Measurements from ENCODE around the gene OR4F15. TPM values are rescaled to one million over a fixed set of nuclear protein-coding genes. Genes with fewer than 3 reads are reported as not detected.

Gene OR4F15
- total RNA-seq, 1 experiment from 2014 or later = not detected

DNA sequence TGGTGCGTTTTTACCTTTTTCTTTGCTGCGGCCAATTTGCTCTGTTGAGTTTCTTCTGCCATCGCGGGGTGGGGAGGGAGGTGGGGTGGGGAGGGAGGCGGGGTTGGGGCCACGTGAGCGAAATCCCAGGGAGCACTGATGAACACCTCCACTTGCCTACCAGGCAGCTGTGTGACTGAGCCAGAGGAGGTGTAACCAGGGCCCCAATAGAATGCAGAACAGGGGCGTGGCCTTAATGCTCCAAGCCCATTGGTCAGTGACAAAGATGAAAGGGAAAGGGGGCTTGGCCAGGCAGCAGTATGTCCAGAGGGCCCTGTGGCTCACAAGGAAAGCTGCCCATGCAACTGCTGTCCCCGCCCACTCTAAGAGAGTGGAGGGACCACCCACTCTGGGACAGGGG, 30.1 kb upstream of the OR4F15 start:
- ChIA-PET POLR2A (no interaction called here), RAD21 (ENCODE audit: low non-redundant PET in 1 of 2, low total read pairs in 2 of 2, uncharacterized antibody in 2 of 2, unreplicated experiment in 2 of 2) (no interaction called here), CTCF (no interaction called here)
- Histone ChIP-seq H3K9me2 (ENCODE audit: insufficient read depth) (no peaks in the 10 kb centered on the region), H3K27me3 (ENCODE audit: insufficient read depth, low read length) (peaks cover 12% of the 10 kb centered on the region), H3K9ac (ENCODE audit: low read length) (no peak overlapping the region), H3K4me2 (ENCODE audit: low read length) (no peak overlapping the region), H3K9me3 (ENCODE audit: control insufficient read depth in 1 of 2, insufficient read depth in 1 of 2, low read depth in 1 of 2, low read length in 2 of 2) (no peaks in the 10 kb centered on the region), H2AFZ (ENCODE audit: low read depth, low read length, poor library complexity, severe bottlenecking) (no peak overlapping the region), H4K20me1 (ENCODE audit: insufficient read depth) (no peaks in the 10 kb centered on the region), H3K79me2 (ENCODE audit: insufficient read depth, low read length) (no peaks in the 10 kb centered on the region), H3K4me1 (ENCODE audit: control insufficient read depth in 1 of 2, insufficient read depth in 2 of 2, low read length in 2 of 2) (no peaks in the 10 kb centered on the region), H3K36me3 (ENCODE audit: control insufficient read depth in 1 of 2, insufficient read depth in 2 of 2, low read length in 2 of 2) (no peaks in the 10 kb centered on the region), H3K27ac (ENCODE audit: low read depth, low read length) (no peak overlapping the region), H3K4me3 (replicated peaks in 1 of 2; ENCODE audit: low read depth in 1 of 2, low read length in 2 of 2) (no peak overlapping the region)
- ATAC-seq (no peak), DNase-seq (ENCODE audit: low read depth, low spot score) (no peak)
- no TSS peak for BruUV-seq (replicated peaks)
- no peak for TF ChIP-seq TCF7L2 (IDR thresholded peaks at IDR 0.05; ENCODE audit: borderline replicate concordance, extremely low read depth, insufficient read depth, insufficient read length)
- no peak for TF ChIP-seq ELF1 (IDR thresholded peaks at IDR 0.05; ENCODE audit: borderline replicate concordance, low read depth)
- TF ChIP-seq EZH2phosphoT487 (IDR thresholded peaks at IDR 0.05; ENCODE audit: borderline replicate concordance) = no peak
- TF ChIP-seq SP1 (IDR thresholded peaks at IDR 0.05; ENCODE audit: low read depth) = no peak
- intact Hi-C loops (cut with micrococcal nuclease) = no loop called here

DNA sequence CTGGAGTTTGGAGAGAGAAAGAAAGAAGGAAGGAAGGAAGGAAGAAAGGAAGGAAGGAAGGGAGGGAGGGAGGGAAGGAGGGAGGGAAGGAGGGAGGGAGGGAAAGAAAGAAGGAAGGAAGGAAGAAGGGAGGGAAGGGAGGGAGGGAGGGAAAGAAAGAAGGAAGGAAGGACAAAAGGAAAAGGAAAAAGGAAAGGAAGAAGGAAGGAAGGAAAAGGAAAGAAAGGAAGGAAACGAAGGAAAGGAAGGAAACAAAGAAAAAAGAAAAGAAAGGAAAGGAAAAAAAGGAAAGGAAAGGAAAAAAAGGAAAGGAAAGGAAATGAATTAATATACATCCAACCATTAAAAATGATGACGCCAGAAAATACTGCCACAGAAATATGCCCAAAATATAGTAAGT, 27.4 kb upstream of the OR4F15 start:
- Histone ChIP-seq H3K9ac (ENCODE audit: low read length) (no peak overlapping the region), H4K20me1 (ENCODE audit: insufficient read depth) (no peaks in the 10 kb centered on the region), H3K4me1 (ENCODE audit: control insufficient read depth in 1 of 2, insufficient read depth in 2 of 2, low read length in 2 of 2) (no peaks in the 10 kb centered on the region), H3K36me3 (ENCODE audit: control insufficient read depth in 1 of 2, insufficient read depth in 2 of 2, low read length in 2 of 2) (no peaks in the 10 kb centered on the region), H3K4me2 (ENCODE audit: low read length) (no peak overlapping the region), H3K4me3 (replicated peaks in 1 of 2; ENCODE audit: low read depth in 1 of 2, low read length in 2 of 2) (no peak overlapping the region), H2AFZ (ENCODE audit: low read depth, low read length, poor library complexity, severe bottlenecking) (no peak overlapping the region), H3K79me2 (ENCODE audit: insufficient read depth, low read length) (no peaks in the 10 kb centered on the region), H3K9me3 (ENCODE audit: control insufficient read depth in 1 of 2, insufficient read depth in 1 of 2, low read depth in 1 of 2, low read length in 2 of 2) (no peaks in the 10 kb centered on the region), H3K9me2 (ENCODE audit: insufficient read depth) (no peaks in the 10 kb centered on the region), H3K27ac (ENCODE audit: low read depth, low read length) (no peak overlapping the region), H3K27me3 (ENCODE audit: insufficient read depth, low read length) (peaks cover 10% of the 10 kb centered on the region; the same call in 1 of the 2 replicates)
- intact Hi-C loops (cut with micrococcal nuclease) = no loop called here
- no peak for ATAC-seq
- ChIA-PET POLR2A (no interaction called here), RAD21 (ENCODE audit: low non-redundant PET in 1 of 2, low total read pairs in 2 of 2, uncharacterized antibody in 2 of 2, unreplicated experiment in 2 of 2) (no interaction called here), CTCF (no interaction called here)
- no TSS peak for BruUV-seq (replicated peaks)
- no peak for DNase-seq (ENCODE audit: low read depth, low spot score)
- TF ChIP-seq SP1 (IDR thresholded peaks at IDR 0.05; ENCODE audit: low read depth) = no peak
- TF ChIP-seq RAD21 (IDR thresholded peaks at IDR 0.05; ENCODE audit: low read depth) = no peak
- TF ChIP-seq POLR2A (IDR thresholded peaks at IDR 0.05; ENCODE audit: borderline replicate concordance, extremely low read depth, insufficient read depth, insufficient read length) = no peak
- TF ChIP-seq CEBPB (IDR thresholded peaks at IDR 0.05; ENCODE audit: low read depth) = no peak
- TF ChIP-seq SRF (IDR thresholded peaks at IDR 0.05; ENCODE audit: low read depth) = no peak
- no peak for TF ChIP-seq CBX3 (IDR thresholded peaks at IDR 0.05; ENCODE audit: low read depth)
- TF ChIP-seq ZNF274 (IDR thresholded peaks at IDR 0.05; ENCODE audit: low read depth, low read length) = no peak
- TF ChIP-seq, protein P1, sequence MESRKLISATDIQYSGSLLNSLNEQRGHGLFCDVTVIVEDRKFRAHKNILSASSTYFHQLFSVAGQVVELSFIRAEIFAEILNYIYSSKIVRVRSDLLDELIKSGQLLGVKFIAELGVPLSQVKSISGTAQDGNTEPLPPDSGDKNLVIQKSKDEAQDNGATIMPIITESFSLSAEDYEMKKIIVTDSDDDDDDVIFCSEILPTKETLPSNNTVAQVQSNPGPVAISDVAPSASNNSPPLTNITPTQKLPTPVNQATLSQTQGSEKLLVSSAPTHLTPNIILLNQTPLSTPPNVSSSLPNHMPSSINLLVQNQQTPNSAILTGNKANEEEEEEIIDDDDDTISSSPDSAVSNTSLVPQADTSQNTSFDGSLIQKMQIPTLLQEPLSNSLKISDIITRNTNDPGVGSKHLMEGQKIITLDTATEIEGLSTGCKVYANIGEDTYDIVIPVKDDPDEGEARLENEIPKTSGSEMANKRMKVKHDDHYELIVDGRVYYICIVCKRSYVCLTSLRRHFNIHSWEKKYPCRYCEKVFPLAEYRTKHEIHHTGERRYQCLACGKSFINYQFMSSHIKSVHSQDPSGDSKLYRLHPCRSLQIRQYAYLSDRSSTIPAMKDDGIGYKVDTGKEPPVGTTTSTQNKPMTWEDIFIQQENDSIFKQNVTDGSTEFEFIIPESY (IDR thresholded peaks at IDR 0.05; ENCODE audit: extremely low read depth, insufficient replicate concordance, low read length) = no peak
- TF ChIP-seq, protein P2, sequence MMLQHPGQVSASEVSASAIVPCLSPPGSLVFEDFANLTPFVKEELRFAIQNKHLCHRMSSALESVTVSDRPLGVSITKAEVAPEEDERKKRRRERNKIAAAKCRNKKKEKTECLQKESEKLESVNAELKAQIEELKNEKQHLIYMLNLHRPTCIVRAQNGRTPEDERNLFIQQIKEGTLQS (IDR thresholded peaks at IDR 0.05) = no peak
- TF ChIP-seq, protein P3, sequence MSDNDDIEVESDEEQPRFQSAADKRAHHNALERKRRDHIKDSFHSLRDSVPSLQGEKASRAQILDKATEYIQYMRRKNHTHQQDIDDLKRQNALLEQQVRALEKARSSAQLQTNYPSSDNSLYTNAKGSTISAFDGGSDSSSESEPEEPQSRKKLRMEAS (IDR thresholded peaks at IDR 0.05) = no peak
- no peak for TF ChIP-seq TCF7L2 (IDR thresholded peaks at IDR 0.05; ENCODE audit: borderline replicate concordance, extremely low read depth, insufficient read depth, insufficient read length)
- TF ChIP-seq EZH2 (IDR thresholded peaks at IDR 0.05) = no peak
- TF ChIP-seq ZFX (IDR thresholded peaks at IDR 0.05) = no peak
- TF ChIP-seq JUND (IDR thresholded peaks at IDR 0.05) = no peak
- TF ChIP-seq EZH2phosphoT487 (IDR thresholded peaks at IDR 0.05; ENCODE audit: borderline replicate concordance) = no peak
- TF ChIP-seq SIN3A (IDR thresholded peaks at IDR 0.05; ENCODE audit: low read depth) = no peak

Data from HCT116 (cell line).